ENCODE measurements around the gene ACTN1. TPM values are rescaled to one million over a fixed set of nuclear protein-coding genes. Genes with fewer than 3 reads are reported as not detected.
"Not testable (repeated sequence)": the region's sequence is repeated elsewhere in the genome, so short reads cannot be mapped to it uniquely, and the experiment has no call there.

ACTN1 gene
- total RNA-seq, 3 donors from 2014 or later (not counting 1 experiment from before 2014, with no cell fraction given), result 14.9 to 39.5 (median 19.6) TPM

DNA sequence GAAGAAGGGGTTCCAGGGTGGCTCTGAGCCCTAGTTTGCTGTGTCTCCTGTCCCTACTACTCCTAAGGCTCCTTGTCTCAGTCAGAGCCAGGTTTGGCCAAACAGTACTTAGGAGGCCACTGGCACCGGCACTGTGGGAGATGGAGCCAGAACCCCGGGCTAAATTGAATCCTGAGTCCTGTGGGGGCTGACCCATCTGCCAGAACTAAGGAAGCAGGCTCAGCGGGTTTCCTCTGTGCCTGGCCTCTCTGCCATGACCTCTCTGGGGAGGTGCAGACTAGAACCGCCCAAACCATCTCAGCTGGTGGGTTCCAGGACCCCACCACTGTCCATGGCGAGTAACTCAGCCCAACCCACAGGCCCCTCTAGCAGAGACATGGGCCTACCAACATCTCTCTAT lies 5.5 kb downstream of the ACTN1 start:
- intact Hi-C loops (cut with micrococcal nuclease), result no loop called here
- Histone ChIP-seq H3K4me3 (ENCODE audit: low read length) (no peak overlapping the region), H3K27me3 (ENCODE audit: control insufficient read depth, insufficient read depth, low read length) (no peaks in the 10 kb centered on the region), H3K9me3 (ENCODE audit: control insufficient read depth, insufficient read depth, low read length) (no peaks in the 10 kb centered on the region), H3K36me3 (ENCODE audit: control insufficient read depth, insufficient read depth, low read length) (no peaks in the 10 kb centered on the region), H3K27ac (ENCODE audit: low read length) (no peak overlapping the region), H3K4me1 (ENCODE audit: control insufficient read depth, insufficient read depth, low read length) (peaks cover 37% of the 10 kb centered on the region)
- H3K4me1 Mint-ChIP-seq, result peaks cover 44 to 54% of the 10 kb centered on the region in 2 donors
- H3K27ac Mint-ChIP-seq, result no peak overlapping the region
- no peak overlapping the region for H3K4me3 Mint-ChIP-seq
- H3K36me3 Mint-ChIP-seq, result no peaks in the 10 kb centered on the region
- TF ChIP-seq, protein P1, sequence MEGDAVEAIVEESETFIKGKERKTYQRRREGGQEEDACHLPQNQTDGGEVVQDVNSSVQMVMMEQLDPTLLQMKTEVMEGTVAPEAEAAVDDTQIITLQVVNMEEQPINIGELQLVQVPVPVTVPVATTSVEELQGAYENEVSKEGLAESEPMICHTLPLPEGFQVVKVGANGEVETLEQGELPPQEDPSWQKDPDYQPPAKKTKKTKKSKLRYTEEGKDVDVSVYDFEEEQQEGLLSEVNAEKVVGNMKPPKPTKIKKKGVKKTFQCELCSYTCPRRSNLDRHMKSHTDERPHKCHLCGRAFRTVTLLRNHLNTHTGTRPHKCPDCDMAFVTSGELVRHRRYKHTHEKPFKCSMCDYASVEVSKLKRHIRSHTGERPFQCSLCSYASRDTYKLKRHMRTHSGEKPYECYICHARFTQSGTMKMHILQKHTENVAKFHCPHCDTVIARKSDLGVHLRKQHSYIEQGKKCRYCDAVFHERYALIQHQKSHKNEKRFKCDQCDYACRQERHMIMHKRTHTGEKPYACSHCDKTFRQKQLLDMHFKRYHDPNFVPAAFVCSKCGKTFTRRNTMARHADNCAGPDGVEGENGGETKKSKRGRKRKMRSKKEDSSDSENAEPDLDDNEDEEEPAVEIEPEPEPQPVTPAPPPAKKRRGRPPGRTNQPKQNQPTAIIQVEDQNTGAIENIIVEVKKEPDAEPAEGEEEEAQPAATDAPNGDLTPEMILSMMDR (IDR thresholded peaks at IDR 0.05), result no peak
- H3K27me3 Mint-ChIP-seq (ENCODE audit: low read depth in 2 of 2), result peaks cover 0 to 3% of the 10 kb centered on the region in 2 donors
- ATAC-seq (no peak), DNase-seq (no peak)
- H3K9me3 Mint-ChIP-seq, result no peaks in the 10 kb centered on the region
- WGBS (ENCODE audit: insufficient coverage), result 96% methylated on average over 5 of the region's 5 CpGs

DNA sequence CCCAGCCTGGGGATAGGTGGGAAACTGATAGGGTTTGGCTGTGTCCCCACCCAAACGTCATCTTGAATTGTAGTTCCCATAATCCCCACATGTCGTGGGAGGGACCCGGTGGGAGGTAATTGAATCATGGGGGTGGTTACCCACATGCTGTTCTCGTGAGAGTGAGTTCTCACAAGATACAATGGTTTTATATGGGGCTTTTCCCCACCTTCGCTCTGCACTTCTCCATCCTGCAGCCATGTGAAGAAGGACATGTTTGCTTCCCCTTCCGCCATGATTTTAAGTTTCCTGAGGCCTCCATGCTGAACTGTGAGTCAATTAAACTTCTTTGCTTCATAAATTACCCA lies 5.9 kb downstream of the ACTN1 start:
- WGBS (ENCODE audit: insufficient coverage), result 100% methylated on average over 3 of the region's 6 CpGs
- H3K27me3 ChIP-seq (ENCODE audit: control insufficient read depth, insufficient read depth, low read length); H3K27ac Mint-ChIP-seq; H3K4me3 Mint-ChIP-seq; H3K36me3 ChIP-seq (ENCODE audit: control insufficient read depth, insufficient read depth, low read length); intact Hi-C loops (cut with micrococcal nuclease); H3K9me3 ChIP-seq (ENCODE audit: control insufficient read depth, insufficient read depth, low read length); H3K4me3 ChIP-seq (ENCODE audit: low read length); DNase-seq; H3K9me3 Mint-ChIP-seq; H3K36me3 Mint-ChIP-seq; ATAC-seq; H3K27me3 Mint-ChIP-seq (ENCODE audit: low read depth in 2 of 2); H3K27ac ChIP-seq (ENCODE audit: low read length): not testable (repeated sequence)
- peaks cover 45 to 54% of the 10 kb centered on the region in 2 donors for H3K4me1 Mint-ChIP-seq
- peaks cover 39% of the 10 kb centered on the region for H3K4me1 ChIP-seq (ENCODE audit: control insufficient read depth, insufficient read depth, low read length)

DNA sequence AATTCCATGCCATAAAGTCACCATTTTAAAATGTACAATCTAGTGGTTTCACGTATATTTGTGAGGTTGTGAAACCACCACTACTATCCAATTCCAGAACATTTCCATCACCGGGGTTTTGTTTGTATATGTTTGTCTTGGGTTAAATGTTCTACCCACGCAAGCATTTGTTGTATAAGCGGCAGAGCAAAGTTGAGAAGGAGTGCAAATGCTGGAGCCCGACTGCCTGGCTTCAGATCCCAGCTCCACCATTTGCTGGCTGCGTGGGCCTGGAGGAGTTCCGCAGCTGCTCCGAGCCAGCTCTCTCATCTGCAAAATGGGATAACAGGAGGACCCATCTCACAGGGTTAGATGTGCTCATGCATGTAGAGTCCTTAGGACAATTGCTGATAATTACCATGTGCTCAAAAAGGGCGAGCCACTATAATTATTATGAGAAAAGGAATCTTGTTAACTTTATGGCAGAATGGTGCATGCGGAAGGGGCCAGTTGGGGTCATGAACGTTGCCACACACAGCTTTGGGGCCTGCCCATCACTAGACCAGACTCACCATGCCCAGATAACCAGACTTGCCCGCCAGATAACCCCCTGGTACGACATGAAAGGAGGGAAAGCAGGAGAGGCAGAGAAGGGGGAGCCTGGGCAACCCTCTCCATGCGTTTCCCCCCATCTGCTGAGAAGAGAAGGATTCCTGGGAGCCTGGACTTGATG lies 6.4 kb downstream of the ACTN1 start:
- no peaks in the 10 kb centered on the region for H3K36me3 Mint-ChIP-seq
- peaks cover 40% of the 10 kb centered on the region for H3K4me1 ChIP-seq (ENCODE audit: control insufficient read depth, insufficient read depth, low read length)
- no peaks in the 10 kb centered on the region for H3K9me3 ChIP-seq (ENCODE audit: control insufficient read depth, insufficient read depth, low read length)
- no peak overlapping the region for H3K4me3 Mint-ChIP-seq
- H3K27me3 Mint-ChIP-seq (ENCODE audit: low read depth in 2 of 2), result peaks cover 0 to 3% of the 10 kb centered on the region in 2 donors
- ATAC-seq (no peak), DNase-seq (no peak)
- H3K4me3 ChIP-seq (ENCODE audit: low read length), result no peak overlapping the region
- 95% methylated on average over 10 of the region's 14 CpGs for WGBS (ENCODE audit: insufficient coverage)
- no peaks in the 10 kb centered on the region for H3K36me3 ChIP-seq (ENCODE audit: control insufficient read depth, insufficient read depth, low read length)
- intact Hi-C loops (cut with micrococcal nuclease), result no loop called here
- no peaks in the 10 kb centered on the region for H3K27me3 ChIP-seq (ENCODE audit: control insufficient read depth, insufficient read depth, low read length)
- H3K4me1 Mint-ChIP-seq, result peaks cover 45 to 54% of the 10 kb centered on the region in 2 donors
- no peak overlapping the region for H3K27ac Mint-ChIP-seq
- no peak overlapping the region for H3K27ac ChIP-seq (ENCODE audit: low read length)
- TF ChIP-seq, protein P1 (IDR thresholded peaks at IDR 0.05), result no peak
- no peaks in the 10 kb centered on the region for H3K9me3 Mint-ChIP-seq

DNA sequence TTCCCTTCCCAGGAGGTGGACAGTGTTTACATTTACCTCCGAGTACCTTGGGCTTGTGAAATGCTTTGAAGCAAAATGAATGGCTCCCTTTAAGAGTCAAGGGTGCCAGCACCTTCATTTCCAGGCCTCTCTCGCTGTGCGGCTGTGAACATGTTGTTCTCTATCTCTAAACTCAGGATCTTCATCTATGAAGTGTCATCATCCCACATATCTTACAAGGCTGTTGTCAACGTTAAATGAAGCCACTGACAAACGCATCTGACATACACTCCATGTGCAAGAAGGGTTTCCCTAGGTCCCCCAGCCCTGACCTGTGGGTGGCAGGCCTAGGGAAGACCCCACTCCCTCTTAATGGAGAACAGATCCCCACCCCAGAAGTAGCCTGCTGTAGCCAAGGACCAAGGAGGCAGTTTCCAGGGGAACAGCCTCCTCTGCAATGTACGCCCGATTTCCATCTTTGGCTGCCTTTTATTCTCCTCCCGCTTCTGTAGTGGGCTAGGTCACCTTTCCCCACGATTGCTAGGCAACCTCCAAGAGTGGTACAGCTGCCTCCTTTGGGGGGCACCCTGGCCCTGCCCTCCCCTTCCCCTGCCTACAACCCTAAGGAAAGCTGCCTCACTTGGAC lies 7.6 kb downstream of the ACTN1 start:
- no peak for DNase-seq
- H3K27me3 Mint-ChIP-seq (ENCODE audit: low read depth in 2 of 2), result no peaks in the 10 kb centered on the region
- H3K27ac ChIP-seq (ENCODE audit: low read length), result no peak overlapping the region
- no peak overlapping the region for H3K4me3 Mint-ChIP-seq
- no peak overlapping the region for H3K27ac Mint-ChIP-seq
- H3K4me1 ChIP-seq (ENCODE audit: control insufficient read depth, insufficient read depth, low read length), result peaks cover 41% of the 10 kb centered on the region
- H3K36me3 ChIP-seq (ENCODE audit: control insufficient read depth, insufficient read depth, low read length), result no peaks in the 10 kb centered on the region
- TF ChIP-seq, protein P1 (IDR thresholded peaks at IDR 0.05), result no peak
- H3K9me3 Mint-ChIP-seq, result no peaks in the 10 kb centered on the region
- H3K9me3 ChIP-seq (ENCODE audit: control insufficient read depth, insufficient read depth, low read length), result no peaks in the 10 kb centered on the region
- no peak overlapping the region for H3K4me3 ChIP-seq (ENCODE audit: low read length)
- H3K36me3 Mint-ChIP-seq, result no peaks in the 10 kb centered on the region
- no peak for ATAC-seq
- H3K27me3 ChIP-seq (ENCODE audit: control insufficient read depth, insufficient read depth, low read length), result no peaks in the 10 kb centered on the region
- 88% methylated on average over 9 of the region's 9 CpGs for WGBS (ENCODE audit: insufficient coverage)
- intact Hi-C loops (cut with micrococcal nuclease), result no loop called here
- H3K4me1 Mint-ChIP-seq, result peaks cover 41 to 44% of the 10 kb centered on the region in 2 donors
